PC-3 (cell line): ENCODE data around the gene FOXP1.

Source experiments
- CTCF ChIP-seq: fragments of 300-600 bp; sonication (generic); conservative IDR thresholded peaks from 2 replicates; pipeline ENCODE4 v1.5.1; 2017; ENCODE audit warnings: antibody characterized with exemption, low read depth, mild to moderate bottlenecking, low read length
- EZH2 ChIP-seq: fragments of 300-600 bp; sonication (generic); IDR thresholded peaks from one replicate; pipeline ENCODE4 v1.6.1; 2017; ENCODE audit warnings: antibody characterized with exemption, mild to moderate bottlenecking, low read length; ENCODE audit not compliant: unreplicated experiment
- EZH2phosphoT487 ChIP-seq: fragments of 300-600 bp; sonication (generic); IDR thresholded peaks from 2 replicates; pipeline ENCODE4 v1.6.1; 2018; ENCODE audit warnings: mild to moderate bottlenecking, antibody characterized with exemption, low read length, borderline replicate concordance

GRCh38 chr3:70977712-70978111 lies 605.8 kb downstream of the FOXP1 start:
- TF ChIP-seq CTCF (no peak), EZH2 (no peak), EZH2phosphoT487 (no peak)
